KMS-11 (cell line): ENCODE results near the gene PROCR.
"Not testable (repeated sequence)": the region's sequence is repeated elsewhere in the genome, so short reads cannot be mapped to it uniquely, and the experiment has no call there.

Source experiments
- H2AFZ ChIP-seq: fragments of 200-600 bp; sonication (generic); 2 replicates; pipeline ENCODE4 v1.6.1; 2016; ENCODE audit warnings: antibody characterized with exemption, mixed run types, low read depth
- H3K27ac ChIP-seq: fragments of 200-600 bp; sonication (generic); 2 replicates; pipeline ENCODE4 v1.6.1; 2016; ENCODE audit warnings: mild to moderate bottlenecking, mixed run types
- H3K27me3 ChIP-seq: fragments of 200-600 bp; sonication (generic); 2 replicates; pipeline ENCODE4 v1.6.1; 2017; ENCODE audit warnings: mild to moderate bottlenecking, low read depth, mixed run types, moderate library complexity; ENCODE audit not compliant: insufficient read depth
- H3K36me3 ChIP-seq: fragments of 200-600 bp; sonication (generic); 2 replicates; pipeline ENCODE4 v1.6.1; 2017; ENCODE audit warnings: mild to moderate bottlenecking, mixed run types; ENCODE audit not compliant: insufficient read depth
- H3K4me1 ChIP-seq: fragments of 200-600 bp; sonication (generic); 2 replicates; pipeline ENCODE4 v1.6.1; 2016; ENCODE audit warnings: mild to moderate bottlenecking, low read depth, mixed run types; ENCODE audit not compliant: poor library complexity, severe bottlenecking
- H3K4me2 ChIP-seq: fragments of 200-600 bp; sonication (generic); 2 replicates; pipeline ENCODE4 v1.7.0; 2016; ENCODE audit warnings: mild to moderate bottlenecking, mixed run types
- H3K4me3 ChIP-seq: fragments of 200-600 bp; sonication (generic); IDR thresholded peaks from 2 replicates; pipeline ENCODE4 v1.6.1; 2017; ENCODE audit warnings: low read depth, low read length, mixed read lengths; ENCODE audit not compliant: insufficient read depth
- H3K79me2 ChIP-seq: fragments of 200-600 bp; sonication (generic); 2 replicates; pipeline ENCODE4 v1.6.1; 2016; ENCODE audit warnings: low read depth, mixed run types; ENCODE audit not compliant: insufficient read depth
- H3K9ac ChIP-seq: fragments of 200-600 bp; sonication (generic); 2 replicates; pipeline ENCODE4 v1.6.1; 2016; ENCODE audit warnings: mild to moderate bottlenecking, mixed run types
- H4K20me1 ChIP-seq: fragments of 200-600 bp; sonication (generic); 2 replicates; pipeline ENCODE4 v1.6.1; 2016; ENCODE audit warnings: mild to moderate bottlenecking, mixed run types; ENCODE audit not compliant: insufficient read depth
- CTCF ChIP-seq: fragments of 200-600 bp; sonication (generic); conservative IDR thresholded peaks from 2 replicates; pipeline ENCODE4 v1.6.1; 2017; ENCODE audit warnings: low read depth, mild to moderate bottlenecking, antibody characterized with exemption, low read length, moderate library complexity, mixed read lengths

Gene PROCR

GRCh38 chr20:35192118-35192872 is 20.4 kb downstream of the PROCR start:
- no peak overlapping the region for H2AFZ ChIP-seq
- H3K27me3 ChIP-seq, result no peaks in the 10 kb centered on the region
- no peak for TF ChIP-seq CTCF
- H3K9ac ChIP-seq, result no peak overlapping the region
- H3K4me3 ChIP-seq, result no peak overlapping the region
- H4K20me1 ChIP-seq, result no peaks in the 10 kb centered on the region
- H3K36me3 ChIP-seq, result no peaks in the 10 kb centered on the region
- H3K27ac ChIP-seq, result no peak overlapping the region
- no peaks in the 10 kb centered on the region for H3K79me2 ChIP-seq
- H3K4me2 ChIP-seq, result no peak overlapping the region
- H3K4me1 ChIP-seq, result no peaks in the 10 kb centered on the region

DNA sequence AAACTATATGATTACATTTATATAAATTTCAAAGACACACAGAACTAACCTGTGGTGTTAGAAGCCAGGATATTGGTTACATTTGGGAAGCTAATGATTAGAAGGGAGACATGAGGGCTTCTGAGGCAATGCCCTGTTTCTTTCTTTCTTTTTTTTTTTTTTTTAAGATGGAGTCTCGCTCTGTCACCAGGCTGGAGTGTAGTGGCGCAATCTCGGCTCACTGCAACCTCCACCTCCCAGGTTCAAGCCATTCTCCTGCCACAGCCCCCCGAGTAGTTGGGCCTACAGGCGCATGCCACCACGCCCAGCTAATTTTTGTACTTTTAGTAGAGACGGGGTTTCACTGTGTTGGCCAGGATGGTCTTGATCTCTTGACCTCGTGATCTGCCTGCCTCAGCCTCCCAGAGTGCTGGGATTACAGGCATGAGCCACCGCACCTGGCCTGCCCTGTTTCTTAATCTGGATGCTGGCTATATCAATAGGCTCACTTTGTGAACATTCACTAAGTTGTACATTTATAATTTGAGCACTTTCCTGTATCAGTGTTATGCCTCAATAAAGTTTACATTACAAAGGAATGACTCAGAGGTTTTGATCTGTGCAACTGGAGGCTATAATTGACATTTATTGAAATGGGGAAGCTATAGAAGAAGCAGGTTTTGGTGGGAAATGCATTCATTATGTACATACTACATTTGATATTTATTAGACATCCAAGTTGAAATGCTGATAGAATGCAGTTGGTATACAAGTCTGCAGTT is 21.3 kb downstream of the PROCR start:
- not testable (repeated sequence) for H3K4me3 ChIP-seq, H3K4me2 ChIP-seq, H3K9ac ChIP-seq, H2AFZ ChIP-seq, H3K4me1 ChIP-seq, H3K36me3 ChIP-seq, H4K20me1 ChIP-seq, H3K27me3 ChIP-seq, H3K79me2 ChIP-seq, H3K27ac ChIP-seq

- no peak overlapping the region for H3K27ac ChIP-seq
- H3K36me3 ChIP-seq, result no peaks in the 10 kb centered on the region
- no peaks in the 10 kb centered on the region for H3K4me1 ChIP-seq
- no peak overlapping the region for H3K9ac ChIP-seq
- H3K27me3 ChIP-seq, result no peaks in the 10 kb centered on the region
- no peak for TF ChIP-seq CTCF
- no peaks in the 10 kb centered on the region for H4K20me1 ChIP-seq
- no peak overlapping the region for H3K4me2 ChIP-seq
- H3K79me2 ChIP-seq, result no peaks in the 10 kb centered on the region
- H2AFZ ChIP-seq, result no peak overlapping the region
- H3K4me3 ChIP-seq, result no peak overlapping the region
Observed at GRCh38 chr20:35196313-35196712, 24.4 kb downstream of the PROCR start.

- Histone ChIP-seq H3K4me2 (no peak overlapping the region), H3K27ac (no peak overlapping the region), H3K4me3 (no peak overlapping the region), H3K36me3 (no peaks in the 10 kb centered on the region), H3K27me3 (no peaks in the 10 kb centered on the region), H2AFZ (no peak overlapping the region), H3K4me1 (no peaks in the 10 kb centered on the region), H3K79me2 (no peaks in the 10 kb centered on the region), H3K9ac (no peak overlapping the region), H4K20me1 (no peaks in the 10 kb centered on the region)
- no peak for TF ChIP-seq CTCF
Observed at GRCh38 chr20:35199740-35200139, 27.9 kb downstream of the PROCR start.

DNA sequence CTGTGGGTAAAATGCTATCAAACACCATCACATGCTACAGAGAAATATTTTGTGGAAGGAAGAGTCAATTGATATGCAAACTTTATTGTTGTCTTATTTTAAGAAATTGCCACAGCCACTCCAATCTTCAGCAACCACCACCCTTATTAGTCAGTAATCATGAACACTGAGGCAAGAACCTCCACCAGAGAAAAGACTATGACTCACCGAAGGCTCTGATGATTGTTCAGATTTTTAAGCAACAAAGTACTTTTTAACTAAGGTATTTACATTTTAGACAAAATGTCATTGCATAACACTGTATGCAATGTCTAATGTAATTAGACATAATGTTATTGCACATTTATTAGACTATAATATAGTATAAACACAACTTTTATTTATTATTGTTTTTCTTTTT is 28.4 kb downstream of the PROCR start:
- no peaks in the 10 kb centered on the region for H3K36me3 ChIP-seq
- no peak overlapping the region for H3K27ac ChIP-seq
- no peaks in the 10 kb centered on the region for H4K20me1 ChIP-seq
- no peak overlapping the region for H2AFZ ChIP-seq
- H3K4me2 ChIP-seq, result no peak overlapping the region
- H3K4me3 ChIP-seq, result no peak overlapping the region
- no peak overlapping the region for H3K9ac ChIP-seq
- TF ChIP-seq CTCF, result no peak
- H3K4me1 ChIP-seq, result no peaks in the 10 kb centered on the region
- H3K79me2 ChIP-seq, result no peaks in the 10 kb centered on the region
- H3K27me3 ChIP-seq, result no peaks in the 10 kb centered on the region

DNA sequence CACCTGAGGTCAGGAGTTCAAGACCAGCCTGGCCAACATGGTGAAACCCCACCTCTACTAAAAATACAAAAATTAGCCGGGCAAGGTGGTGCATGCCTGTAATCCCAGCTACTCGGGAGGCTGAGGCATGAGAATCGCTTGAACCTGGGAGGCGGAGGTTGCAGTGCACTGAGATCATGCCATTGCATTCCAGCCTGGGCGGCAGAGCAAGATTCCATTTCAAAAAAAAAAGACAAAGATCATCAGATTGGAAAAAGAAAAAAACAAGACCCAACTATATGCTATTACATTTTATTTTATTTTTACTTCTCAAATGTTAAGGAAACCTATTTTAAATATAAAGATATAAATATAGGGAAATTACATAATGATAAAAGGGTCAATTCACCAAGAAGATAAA is 29.6 kb downstream of the PROCR start:
- not testable (repeated sequence) for H3K4me3 ChIP-seq, H2AFZ ChIP-seq, H4K20me1 ChIP-seq, H3K4me2 ChIP-seq, H3K36me3 ChIP-seq, H3K27me3 ChIP-seq, H3K9ac ChIP-seq, H3K79me2 ChIP-seq, H3K27ac ChIP-seq, H3K4me1 ChIP-seq
